ENCODE measurements around the gene ALDH7A1.
"Not testable (repeated sequence)": the region's sequence is repeated elsewhere in the genome, so short reads cannot be mapped to it uniquely, and the experiment has no call there.

GRCh38 chr5:126519223-126519622 lies 75.8 kb downstream of the ALDH7A1 start:
- not testable (repeated sequence) for TF ChIP-seq CTCF (IDR thresholded peaks at IDR 0.05; ENCODE audit: low read depth, low read length, poor library complexity, severe bottlenecking); EZH2phosphoT487 (IDR thresholded peaks at IDR 0.05; ENCODE audit: borderline replicate concordance, low read length)
